HG02981 (cell line): Measurements from ENCODE around the gene DRICH1.
"Not testable (repeated sequence)": the region's sequence is repeated elsewhere in the genome, so short reads cannot be mapped to it uniquely, and the experiment has no call there.

Source experiments
- ATAC-seq: cut with Tn5 transposase; IDR thresholded peaks from one replicate; pipeline ENCODE4 v1.9.1; 2021; ENCODE audit warnings: mild to moderate bottlenecking, moderate library complexity; ENCODE audit not compliant: unreplicated experiment

Gene DRICH1

GRCh38 chr22:23570681-23571080 lies 61.4 kb downstream of the DRICH1 start:
- ATAC-seq = no peak

GRCh38 chr22:23569716-23570115 lies 62.4 kb downstream of the DRICH1 start:
- no peak for ATAC-seq

- no peak for ATAC-seq
Observed at GRCh38 chr22:23569291-23569690, 62.8 kb downstream of the DRICH1 start.

GRCh38 chr22:23566705-23567475 lies 65.2 kb downstream of the DRICH1 start:
- ATAC-seq = no peak

GRCh38 chr22:23565915-23566704 lies 66.0 kb downstream of the DRICH1 start:
- ATAC-seq = no peak

- ATAC-seq = no peak
Observed at GRCh38 chr22:23565305-23565914, 66.7 kb downstream of the DRICH1 start.

- ATAC-seq = no peak
Observed at GRCh38 chr22:23564276-23564675, 67.8 kb downstream of the DRICH1 start.

GRCh38 chr22:23563111-23563510 lies 69.0 kb downstream of the DRICH1 start:
- no peak for ATAC-seq

- no peak for ATAC-seq
Observed at GRCh38 chr22:23562186-23562585, 69.9 kb downstream of the DRICH1 start.

GRCh38 chr22:23561025-23561510 lies 71.1 kb downstream of the DRICH1 start:
- not testable (repeated sequence) for ATAC-seq

GRCh38 chr22:23560215-23560614 lies 71.9 kb downstream of the DRICH1 start:
- not testable (repeated sequence) for ATAC-seq
